Transverse colon (tissue), 3 donors: Measurements from ENCODE around the gene MADD.

Source experiments
- CTCF ChIP-seq, 5 experiments: fragments of 200-600 bp in 3 of 5; fragments of 450-650 bp in 2 of 5; sonication (generic) in 3 of 5; IDR thresholded peaks; 1 replicate in 2 of 5; 2 replicates in 3 of 5; pipeline ENCODE4 v1.5.1; 2016 to 2017; ENCODE audit warnings: antibody characterized with exemption in 5 of 5, inconsistent platforms in 3 of 5, mild to moderate bottlenecking in 2 of 5, moderate library complexity in 1 of 5
- EP300 ChIP-seq: sonication (generic); formaldehyde crosslinking; IDR thresholded peaks from one replicate; pipeline ENCODE4 v1.6.1; 2017; ENCODE audit warnings: antibody characterized with exemption, low read depth
- POLR2A ChIP-seq: fragments of 450-650 bp; IDR thresholded peaks from one replicate; pipeline ENCODE4 v1.6.1; 2016; ENCODE audit warnings: antibody characterized with exemption, mild to moderate bottlenecking, moderate library complexity

- no peak for TF ChIP-seq POLR2A
- no peak for TF ChIP-seq CTCF (IDR thresholded peaks at IDR 0.05)
- TF ChIP-seq EP300 = no peak
Observed at GRCh38 chr11:47236482-47236881, 33.5 kb upstream of the MADD start.
